Upper lobe of left lung (tissue), 6 donors: ENCODE results near the gene STIL. TPM values are rescaled to one million over a fixed set of nuclear protein-coding genes. Genes with fewer than 3 reads are reported as not detected.

Experiments
- ATAC-seq, 2 donors: fragments of 200-7000 bp; cut with Tn5 transposase; one replicate each; pipeline ENCODE4 v1.9.1; 2022; ENCODE audit warnings: mild to moderate bottlenecking in 2 of 2, moderate library complexity in 2 of 2; ENCODE audit not compliant: low FRiP score in 2 of 2
- DNase-seq, 2 donors: peaks; one replicate each; pipeline ENCODE4 v3.0.0-alpha.2; 2019 to 2020
- H3K27ac ChIP-seq, 4 donors: fragments of 200-600 bp; sonication (generic); one replicate each; pipeline ENCODE4 v1.5.1; 2016 to 2019
- H3K27me3 ChIP-seq, 4 donors: fragments of 200-600 bp; sonication (generic); one replicate each; pipeline ENCODE4 v1.5.1; 2017 to 2019
- H3K36me3 ChIP-seq, 4 donors: fragments of 200-600 bp; sonication (generic); one replicate each; pipeline ENCODE4 v1.5.1; 2016 to 2019
- H3K4me1 ChIP-seq, 4 donors: fragments of 200-600 bp; sonication (generic); one replicate each; pipeline ENCODE4 v1.5.1; 2018 to 2019
- H3K4me3 ChIP-seq, 4 donors: fragments of 200-600 bp; sonication (generic); one replicate each; pipeline ENCODE4 v1.5.1; 2017 to 2019; ENCODE audit warnings: mild to moderate bottlenecking in 2 of 4, moderate library complexity in 1 of 4
- H3K9me3 ChIP-seq, 4 donors: fragments of 200-600 bp; sonication (generic); one replicate each; pipeline ENCODE4 v1.5.1; 2018 to 2019
- EP300 ChIP-seq, 4 donors: sonication (generic); formaldehyde crosslinking; IDR thresholded peaks; one replicate each; pipeline ENCODE4 v1.5.1; 2017; ENCODE audit warnings: antibody characterized with exemption in 4 of 4, control low read depth in 2 of 4
- POLR2A ChIP-seq, 4 donors: fragments of 450-650 bp; IDR thresholded peaks; one replicate each; pipeline ENCODE4 v1.5.1; 2016 to 2017; ENCODE audit warnings: antibody characterized with exemption in 4 of 4, mild to moderate bottlenecking in 2 of 4
- POLR2AphosphoS5 ChIP-seq, 2 donors: sonication (generic); formaldehyde crosslinking; IDR thresholded peaks; one replicate each; pipeline ENCODE4 v1.5.1; 2017; ENCODE audit warnings: antibody characterized with exemption in 2 of 2
- WGBS, 2 donors: methylation state at CpG; one replicate each; pipeline ENCODE4 v1.1.5; 2017 to 2018; 5-methylcytosine and 5-hydroxymethylcytosine counted together
- total RNA-seq, 6 donors: library from RNA; depleted of rRNA in 4 of 6; stranded (reverse); fragments of >200 nt in 4 of 6; gene quantifications; one replicate each; pipeline versions ENCODE4 v1.1.0 to v1.2.1, GENCODE V29; 2016 to 2021
- TF ChIP-seq, protein P1 (sequence below), 6 experiments: fragments of 450-650 bp in 4 of 6; fragments of 200-600 bp in 2 of 6; sonication (generic) in 2 of 6; IDR thresholded peaks; one replicate each; pipeline ENCODE4 v1.5.1; 2016 to 2019; ENCODE audit warnings: antibody characterized with exemption in 6 of 6
- donor health status: DM: no; HTN: no; CAD: no; lungs with moderate emphysema.
- donor health status: DM: no; HTN: yes; CAD: no; lungs with severe emphysema.

Gene STIL
- total RNA-seq, 6 donors from 2014 or later, result 1.1 to 7.0 (median 2.9) TPM

- Histone ChIP-seq H3K4me3 (no peak overlapping the region), H3K9me3 (no peaks in the 10 kb centered on the region), H3K36me3 (peaks cover 0 to 30% (median 0%) of the 10 kb centered on the region in 4 donors), H3K27ac (peak overlapping the region in 1 of 4 donors; percentile 15), H3K4me1 (peaks cover 16 to 31% (median 23%) of the 10 kb centered on the region in 4 donors), H3K27me3 (peaks cover 0 to 24% (median 18%) of the 10 kb centered on the region in 4 donors)
- ATAC-seq (no peak), DNase-seq (no peak)
- TF ChIP-seq, protein P1, sequence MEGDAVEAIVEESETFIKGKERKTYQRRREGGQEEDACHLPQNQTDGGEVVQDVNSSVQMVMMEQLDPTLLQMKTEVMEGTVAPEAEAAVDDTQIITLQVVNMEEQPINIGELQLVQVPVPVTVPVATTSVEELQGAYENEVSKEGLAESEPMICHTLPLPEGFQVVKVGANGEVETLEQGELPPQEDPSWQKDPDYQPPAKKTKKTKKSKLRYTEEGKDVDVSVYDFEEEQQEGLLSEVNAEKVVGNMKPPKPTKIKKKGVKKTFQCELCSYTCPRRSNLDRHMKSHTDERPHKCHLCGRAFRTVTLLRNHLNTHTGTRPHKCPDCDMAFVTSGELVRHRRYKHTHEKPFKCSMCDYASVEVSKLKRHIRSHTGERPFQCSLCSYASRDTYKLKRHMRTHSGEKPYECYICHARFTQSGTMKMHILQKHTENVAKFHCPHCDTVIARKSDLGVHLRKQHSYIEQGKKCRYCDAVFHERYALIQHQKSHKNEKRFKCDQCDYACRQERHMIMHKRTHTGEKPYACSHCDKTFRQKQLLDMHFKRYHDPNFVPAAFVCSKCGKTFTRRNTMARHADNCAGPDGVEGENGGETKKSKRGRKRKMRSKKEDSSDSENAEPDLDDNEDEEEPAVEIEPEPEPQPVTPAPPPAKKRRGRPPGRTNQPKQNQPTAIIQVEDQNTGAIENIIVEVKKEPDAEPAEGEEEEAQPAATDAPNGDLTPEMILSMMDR (IDR thresholded peaks at IDR 0.05), result no peak
- TF ChIP-seq POLR2A (IDR thresholded peaks at IDR 0.05) (no peak), POLR2AphosphoS5 (IDR thresholded peaks at IDR 0.05) (no peak), EP300 (IDR thresholded peaks at IDR 0.05) (no peak)
- 70 to 71% methylated on average over 7 to 10 of the region's 10 CpGs for WGBS, 2 donors
Measured at GRCh38 chr1:47223174-47223920, 90.6 kb downstream of the STIL start.

- Histone ChIP-seq H3K27ac (peak overlapping the region in 1 of 4 donors; percentile 15), H3K9me3 (no peaks in the 10 kb centered on the region), H3K36me3 (peaks cover 0 to 30% (median 0%) of the 10 kb centered on the region in 4 donors), H3K27me3 (peaks cover 0 to 23% (median 17%) of the 10 kb centered on the region in 4 donors), H3K4me3 (no peak overlapping the region), H3K4me1 (peaks cover 16 to 30% (median 23%) of the 10 kb centered on the region in 4 donors)
- DNase-seq (no peak), ATAC-seq (no peak)
- 90 to 91% methylated on average over 3 of the region's 3 CpGs for WGBS, 2 donors
- TF ChIP-seq EP300 (IDR thresholded peaks at IDR 0.05) (no peak), POLR2A (IDR thresholded peaks at IDR 0.05) (no peak), POLR2AphosphoS5 (IDR thresholded peaks at IDR 0.05) (no peak)
- TF ChIP-seq, protein P1 (IDR thresholded peaks at IDR 0.05), result no peak
Measured at GRCh38 chr1:47222476-47222875, 91.5 kb downstream of the STIL start.

DNA sequence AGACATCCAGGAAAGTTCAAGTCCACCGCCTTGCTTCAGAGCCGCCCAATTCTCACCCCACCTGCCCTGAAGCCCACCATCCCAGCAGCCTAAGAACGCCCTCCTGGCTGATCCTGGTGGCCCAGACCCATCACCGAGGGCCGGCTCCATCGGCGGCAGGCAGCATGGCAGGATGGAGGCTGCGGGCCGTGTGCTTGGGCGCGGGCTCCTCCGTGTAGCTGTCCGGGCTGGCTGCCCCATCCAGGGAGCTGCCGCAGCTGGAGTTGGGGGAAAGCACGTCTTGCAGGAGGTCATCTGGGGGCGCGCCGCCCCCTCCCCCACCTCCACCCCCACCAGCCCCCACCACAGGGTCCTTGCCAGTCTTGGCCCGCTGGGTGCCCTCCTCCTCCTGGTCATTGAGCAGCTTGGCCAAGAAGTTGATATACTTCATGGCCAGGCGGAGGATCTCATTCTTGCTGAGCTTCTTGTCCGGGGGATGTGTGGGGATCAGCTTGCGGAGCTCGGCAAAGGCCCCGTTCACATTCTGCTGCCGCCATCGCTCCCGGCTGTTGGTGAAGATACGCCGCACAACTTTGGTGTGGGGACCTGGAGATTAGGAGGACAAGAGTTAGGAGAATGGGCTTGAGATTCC is 94.2 kb downstream of the STIL start:
- H3K27ac ChIP-seq, result no peak overlapping the region
- H3K4me3 ChIP-seq, result no peak overlapping the region
- no peaks in the 10 kb centered on the region for H3K9me3 ChIP-seq
- H3K27me3 ChIP-seq, result peaks cover 0 to 3% (median 1%) of the 10 kb centered on the region in 4 donors
- H3K4me1 ChIP-seq, result peaks cover 0 to 6% (median 4%) of the 10 kb centered on the region in 4 donors
- 93% methylated on average over 11 to 26 of the region's 29 CpGs for WGBS, 2 donors
- peaks cover 0 to 30% (median 0%) of the 10 kb centered on the region in 4 donors for H3K36me3 ChIP-seq
- TF ChIP-seq, protein P1 (IDR thresholded peaks at IDR 0.05), result no peak
- TF ChIP-seq EP300 (IDR thresholded peaks at IDR 0.05) (no peak), POLR2A (IDR thresholded peaks at IDR 0.05) (no peak), POLR2AphosphoS5 (IDR thresholded peaks at IDR 0.05) (no peak)
- DNase-seq (no peak), ATAC-seq (no peak)

- WGBS, 2 donors, result 81 to 87% methylated on average over 4 of the region's 4 CpGs
- no peak overlapping the region for H3K27ac ChIP-seq
- no peaks in the 10 kb centered on the region for H3K27me3 ChIP-seq
- DNase-seq (no peak), ATAC-seq (no peak)
- H3K9me3 ChIP-seq, result no peaks in the 10 kb centered on the region
- no peak overlapping the region for H3K4me3 ChIP-seq
- TF ChIP-seq EP300 (IDR thresholded peaks at IDR 0.05), result no peak
- TF ChIP-seq POLR2A (IDR thresholded peaks at IDR 0.05), result no peak
- no peak for TF ChIP-seq POLR2AphosphoS5 (IDR thresholded peaks at IDR 0.05)
- TF ChIP-seq, protein P1 (IDR thresholded peaks at IDR 0.05), result no peak
- H3K36me3 ChIP-seq, result peaks cover 0 to 27% (median 0%) of the 10 kb centered on the region in 4 donors
- no peaks in the 10 kb centered on the region for H3K4me1 ChIP-seq
Measured at GRCh38 chr1:47219001-47219400, 94.9 kb downstream of the STIL start.
